Loucy (cell line): ENCODE data around the gene GGN.

ENCODE experiments used
- H2AFZ ChIP-seq: fragments of 200-600 bp; sonication (generic); 2 replicates; pipeline ENCODE4 v1.6.0; 2016; ENCODE audit warnings: antibody characterized with exemption, mild to moderate bottlenecking, low read length, moderate library complexity
- H3F3A ChIP-seq: fragments of 200-600 bp; 2 replicates; pipeline ENCODE4 v1.6.0; 2016; ENCODE audit warnings: antibody characterized with exemption, low read depth, mild to moderate bottlenecking
- H3K27me3 ChIP-seq: fragments of 200-600 bp; sonication (generic); 2 replicates; pipeline ENCODE4 v1.6.1; 2014; ENCODE audit warnings: low read length, mild to moderate bottlenecking; ENCODE audit not compliant: insufficient read depth, poor library complexity, severe bottlenecking
- H3K36me3 ChIP-seq: fragments of 200-600 bp; sonication (generic); 2 replicates; pipeline ENCODE4 v1.6.1; 2016; ENCODE audit warnings: low read length; ENCODE audit not compliant: insufficient read depth
- H3K4me1 ChIP-seq: fragments of 200-600 bp; sonication (generic); 2 replicates; pipeline ENCODE4 v1.5.1; 2014; ENCODE audit warnings: low read length, mild to moderate bottlenecking; ENCODE audit not compliant: insufficient read depth, poor library complexity, severe bottlenecking
- H3K4me2 ChIP-seq: fragments of 200-600 bp; sonication (generic); 2 replicates; pipeline ENCODE4 v1.6.0; 2014; ENCODE audit warnings: antibody characterized with exemption, low read length, low read depth, mild to moderate bottlenecking; ENCODE audit not compliant: poor library complexity, severe bottlenecking
- H3K4me3 ChIP-seq: fragments of 200-600 bp; sonication (generic); 2 replicates; pipeline ENCODE4 v1.5.1; 2014; ENCODE audit warnings: low read length, mild to moderate bottlenecking, mixed read lengths; ENCODE audit not compliant: poor library complexity, severe bottlenecking
- H3K79me2 ChIP-seq: fragments of 200-600 bp; sonication (generic); 2 replicates; pipeline ENCODE4 v1.6.1; 2014; ENCODE audit warnings: low read length; ENCODE audit not compliant: insufficient read depth
- H3K9ac ChIP-seq: fragments of 200-600 bp; sonication (generic); 2 replicates; pipeline ENCODE4 v1.6.0; 2014; ENCODE audit warnings: mild to moderate bottlenecking, low read depth, low read length, moderate library complexity; ENCODE audit not compliant: poor library complexity, severe bottlenecking
- H3K9me2 ChIP-seq: fragments of 200-600 bp; sonication (generic); replicated peaks from 2 replicates; pipeline ENCODE4 v1.6.1; 2016; ENCODE audit warnings: low read depth, low read length, mixed read lengths
- H3K9me3 ChIP-seq: fragments of 200-600 bp; sonication (generic); 2 replicates; pipeline ENCODE4 v1.6.1; 2014; ENCODE audit warnings: mild to moderate bottlenecking, antibody characterized with exemption, low read length, low read depth; ENCODE audit not compliant: insufficient read depth
- H4K20me1 ChIP-seq: fragments of 200-600 bp; sonication (generic); 2 replicates; pipeline ENCODE4 v1.6.0; 2014; ENCODE audit warnings: antibody characterized with exemption, low read length, mild to moderate bottlenecking; ENCODE audit not compliant: insufficient read depth, poor library complexity, severe bottlenecking
- CTCF ChIP-seq: fragments of 200-600 bp; sonication (generic); conservative IDR thresholded peaks from 2 replicates; pipeline ENCODE4 v1.5.1; 2014; ENCODE audit warnings: mild to moderate bottlenecking, antibody characterized with exemption, low read length
- EZH2phosphoT487 ChIP-seq: fragments of 200-600 bp; IDR thresholded peaks from 2 replicates; pipeline ENCODE4 v1.6.1; 2018; ENCODE audit warnings: antibody characterized with exemption, mild to moderate bottlenecking, moderate library complexity, borderline replicate concordance

GGN gene

DNA sequence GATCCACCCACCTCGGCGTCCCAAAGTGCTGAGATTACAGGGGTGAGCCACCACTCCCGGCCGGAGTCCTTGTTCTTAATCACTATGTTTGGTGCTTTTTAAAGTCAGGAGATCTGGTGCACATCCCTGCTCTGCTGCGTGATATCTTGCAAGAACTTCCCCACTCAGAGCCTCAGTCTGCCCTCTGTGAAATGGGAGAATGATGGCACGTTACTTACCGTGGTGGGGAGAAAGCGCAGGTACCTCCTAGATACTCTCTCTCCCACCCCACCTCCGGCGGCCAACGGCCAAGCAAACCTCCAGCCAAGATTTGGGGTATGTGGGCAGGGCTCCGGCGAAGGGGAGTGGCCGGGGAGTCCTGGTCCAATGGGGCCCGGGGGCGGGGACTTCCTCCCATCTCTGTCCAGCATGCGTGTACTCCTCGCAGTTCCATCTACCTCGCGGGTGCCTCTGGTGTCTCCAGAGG, 45.5 kb upstream of the GGN start, which contains the start of gene RYR1:
TSS of gene RYR1 (plus strand) at position 424 of the 466 bp plus-strand sequence. CDS start 139 bp downstream, outside the sequence.
- Histone ChIP-seq H4K20me1 (no peaks in the 10 kb centered on the region), H3K4me1 (peaks cover 5% of the 10 kb centered on the region), H3F3A (no peaks in the 10 kb centered on the region), H3K27me3 (no peaks in the 10 kb centered on the region), H3K36me3 (no peaks in the 10 kb centered on the region), H3K9ac (no peak within 1 kb of the TSS), H3K4me2 (no peak within 1 kb of the TSS), H3K79me2 (no peaks in the 10 kb centered on the region), H2AFZ (no peak within 1 kb of the TSS), H3K9me3 (no peaks in the 10 kb centered on the region), H3K9me2 (no peaks in the 10 kb centered on the region), H3K4me3 (no peak within 1 kb of the TSS)
- TF ChIP-seq CTCF (no peak), EZH2phosphoT487 (no peak)

DNA sequence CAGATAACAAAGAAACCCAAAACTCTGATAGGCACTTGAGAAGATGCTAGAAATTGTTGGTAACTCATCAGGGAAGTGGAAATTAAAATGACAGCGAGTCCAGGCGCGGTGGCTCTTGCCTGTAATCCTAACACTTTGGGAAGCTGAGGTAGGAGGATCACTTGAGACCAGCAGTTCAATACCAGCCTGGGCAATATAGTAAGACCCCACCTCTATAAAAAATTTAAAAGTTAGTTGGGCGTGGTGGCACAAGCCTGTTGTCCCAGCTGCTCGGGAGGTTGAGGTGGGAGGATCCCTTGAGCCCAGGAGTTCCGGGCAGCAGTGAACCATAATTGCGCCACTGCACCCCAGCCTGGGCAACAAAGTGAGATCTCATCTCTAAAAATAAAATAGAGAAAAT, 43.1 kb upstream of the GGN start:
- H3K36me3 ChIP-seq, result no peaks in the 10 kb centered on the region
- H3K79me2 ChIP-seq, result no peaks in the 10 kb centered on the region
- no peak for TF ChIP-seq EZH2phosphoT487
- no peak for TF ChIP-seq CTCF
- H3K9ac ChIP-seq, result no peak overlapping the region
- H2AFZ ChIP-seq, result no peak overlapping the region
- H3K4me3 ChIP-seq, result no peak overlapping the region
- no peaks in the 10 kb centered on the region for H3K27me3 ChIP-seq
- peaks cover 10% of the 10 kb centered on the region for H3K4me1 ChIP-seq
- H3K4me2 ChIP-seq, result no peak overlapping the region
- H3K9me2 ChIP-seq, result no peaks in the 10 kb centered on the region
- no peaks in the 10 kb centered on the region for H4K20me1 ChIP-seq
- H3F3A ChIP-seq, result no peaks in the 10 kb centered on the region
- H3K9me3 ChIP-seq, result no peaks in the 10 kb centered on the region

- H3K27me3 ChIP-seq, result no peaks in the 10 kb centered on the region
These were observed 42.0 kb upstream of the GGN start for GRCh38 chr19:38429811-38430156.

More at GRCh38 chr19:38429811-38430156, 42.0 kb upstream of the GGN start:
- Histone ChIP-seq H3K4me3 (no peak overlapping the region), H3K9me3 (no peaks in the 10 kb centered on the region), H3K9ac (no peak overlapping the region), H4K20me1 (no peaks in the 10 kb centered on the region), H3K36me3 (no peaks in the 10 kb centered on the region), H2AFZ (no peak overlapping the region), H3K9me2 (no peaks in the 10 kb centered on the region), H3F3A (no peaks in the 10 kb centered on the region), H3K79me2 (no peaks in the 10 kb centered on the region), H3K4me1 (peaks cover 19% of the 10 kb centered on the region), H3K4me2 (no peak overlapping the region)
- TF ChIP-seq EZH2phosphoT487, result no peak
- no peak for TF ChIP-seq CTCF
